OCI-LY7 (cell line): ENCODE results near the gene HNRNPU. TPM values are rescaled to one million over a fixed set of nuclear protein-coding genes. Genes with fewer than 3 reads are reported as not detected.

Experiments used
- BruUV-seq: library from RNA; stranded (reverse); fragments of 400-500 nt; replicated peaks from 2 replicates; lab custom pipeline; 2021; lab: Mats Ljungman, UMichigan
- CTCF ChIA-PET: fragments of 300-600 bp; sonication (Branson Sonifier 250); formaldehyde crosslinking; loops from one replicate; lab custom pipeline; 2022; ENCODE audit warnings: antibody characterized with exemption; ENCODE audit not compliant: unreplicated experiment; lab: Charles Lee
- POLR2A ChIA-PET: fragments of 300-600 bp; sonication (Branson Sonifier 250); formaldehyde crosslinking; loops from one replicate; lab custom pipeline; 2022; ENCODE audit warnings: antibody characterized with exemption; lab: Charles Lee
- DNase-seq: peaks from one replicate; pipeline ENCODE4 v3.0.0-alpha.2; 2015; ENCODE audit warnings: low spot score
- H2AFZ ChIP-seq: fragments of 200-600 bp; sonication (generic), shearing (Covaris generic); 2 replicates; pipeline ENCODE4 v1.6.1; 2014; ENCODE audit warnings: mild to moderate bottlenecking, antibody characterized with exemption, low read length, moderate library complexity
- H3K27ac ChIP-seq: fragments of 200-600 bp; sonication (generic); 2 replicates; pipeline ENCODE4 v1.5.1; 2014; ENCODE audit warnings: mixed run types, low read depth, mild to moderate bottlenecking, moderate library complexity, low read length, inconsistent platforms; ENCODE audit not compliant: poor library complexity, severe bottlenecking
- H3K36me3 ChIP-seq: fragments of 200-600 bp; sonication (generic); 2 replicates; pipeline ENCODE4 v1.6.1; 2014; ENCODE audit warnings: mild to moderate bottlenecking, antibody characterized with exemption, low read length, moderate library complexity, mixed read lengths; ENCODE audit not compliant: insufficient read depth
- H3K4me1 ChIP-seq: fragments of 200-600 bp; sonication (generic); 2 replicates; pipeline ENCODE4 v1.5.1; 2014; ENCODE audit warnings: mild to moderate bottlenecking, low read length; ENCODE audit not compliant: insufficient read depth, poor library complexity, severe bottlenecking
- H3K4me2 ChIP-seq: fragments of 200-600 bp; sonication (generic); 2 replicates; pipeline ENCODE4 v1.6.1; 2014; ENCODE audit warnings: mild to moderate bottlenecking, low read length
- H3K4me3 ChIP-seq: fragments of 200-600 bp; sonication (generic); 2 replicates; pipeline ENCODE4 v1.5.1; 2014; ENCODE audit warnings: mild to moderate bottlenecking, low read depth, low read length; ENCODE audit not compliant: poor library complexity, severe bottlenecking
- H3K79me2 ChIP-seq: fragments of 200-600 bp; sonication (generic); 2 replicates; pipeline ENCODE4 v1.6.1; 2016; ENCODE audit warnings: low read depth, mild to moderate bottlenecking, low read length, moderate library complexity, mixed read lengths; ENCODE audit not compliant: insufficient read depth
- H3K9me2 ChIP-seq: fragments of 200-600 bp; sonication (generic); 2 replicates; pipeline ENCODE4 v1.6.1; 2016; ENCODE audit warnings: mild to moderate bottlenecking, low read length, mixed read lengths; ENCODE audit not compliant: insufficient read depth
- H3K9me3 ChIP-seq: fragments of 200-600 bp; sonication (generic); 2 replicates; pipeline ENCODE4 v1.6.1; 2014; ENCODE audit warnings: mild to moderate bottlenecking, mixed run types, low read length, mixed read lengths
- H4K20me1 ChIP-seq: fragments of 200-600 bp; sonication (generic); 2 replicates; pipeline ENCODE4 v1.6.1; 2014; ENCODE audit warnings: mild to moderate bottlenecking, antibody characterized with exemption, low read length, moderate library complexity, mixed read lengths; ENCODE audit not compliant: insufficient read depth
- CTCF ChIP-seq: fragments of 200-600 bp; sonication (generic); conservative IDR thresholded peaks from 2 replicates; pipeline ENCODE4 v1.5.1; 2014; ENCODE audit warnings: mild to moderate bottlenecking, antibody characterized with exemption, low read length, moderate library complexity, mixed read lengths
- EZH2phosphoT487 ChIP-seq: fragments of 200-600 bp; sonication (generic); IDR thresholded peaks from 2 replicates; pipeline ENCODE4 v1.6.1; 2018; ENCODE audit warnings: low read depth, borderline replicate concordance, mild to moderate bottlenecking, mixed run types, antibody characterized with exemption, low read length, moderate library complexity, mixed read lengths
- intact Hi-C: fragments of 100-400 bp; cut with micrococcal nuclease; formaldehyde crosslinking; loops from one replicate; pipeline ENCODE4 v1.10.0; 2022; ENCODE audit not compliant: unreplicated experiment
- total RNA-seq, 2 experiments: library from RNA; depleted of rRNA in 1 of 2; stranded (reverse); fragments of >200 nt in 1 of 2; shearing (Covaris generic) in 1 of 2; gene quantifications; 2 replicates each; pipeline ENCODE4 v1.2.3, GENCODE V29; 2014 to 2022

HNRNPU gene
- total RNA-seq, 2 experiments from 2014 or later, result 426 to 650 TPM

GRCh38 chr1:244841273-244841927 lies 22.9 kb downstream of the HNRNPU start:
- ChIA-PET POLR2A (interaction anchor here (0.7 to 2.8 kb wide), 5 partner anchors 9 to 201 kb away, joined by 3 to 10 read pairs (median 4); no protein-coding TSS in a partner anchor), CTCF (no interaction called here)
- Histone ChIP-seq H3K9me2 (no peaks in the 10 kb centered on the region), H3K9me3 (no peaks in the 10 kb centered on the region), H3K4me3 (no peak overlapping the region), H3K27ac (no peak overlapping the region), H3K36me3 (peaks cover 99% of the 10 kb centered on the region), H3K4me1 (peaks cover 44% of the 10 kb centered on the region), H3K79me2 (peaks cover 80% of the 10 kb centered on the region), H4K20me1 (peaks cover 21% of the 10 kb centered on the region; the same call in 1 of the 2 replicates), H2AFZ (no peak overlapping the region), H3K4me2 (no peak overlapping the region)
- TF ChIP-seq EZH2phosphoT487 (no peak), CTCF (no peak)
- DNase-seq, result no peak
- BruUV-seq, result no TSS peak
- intact Hi-C loops, result no loop called here

DNA sequence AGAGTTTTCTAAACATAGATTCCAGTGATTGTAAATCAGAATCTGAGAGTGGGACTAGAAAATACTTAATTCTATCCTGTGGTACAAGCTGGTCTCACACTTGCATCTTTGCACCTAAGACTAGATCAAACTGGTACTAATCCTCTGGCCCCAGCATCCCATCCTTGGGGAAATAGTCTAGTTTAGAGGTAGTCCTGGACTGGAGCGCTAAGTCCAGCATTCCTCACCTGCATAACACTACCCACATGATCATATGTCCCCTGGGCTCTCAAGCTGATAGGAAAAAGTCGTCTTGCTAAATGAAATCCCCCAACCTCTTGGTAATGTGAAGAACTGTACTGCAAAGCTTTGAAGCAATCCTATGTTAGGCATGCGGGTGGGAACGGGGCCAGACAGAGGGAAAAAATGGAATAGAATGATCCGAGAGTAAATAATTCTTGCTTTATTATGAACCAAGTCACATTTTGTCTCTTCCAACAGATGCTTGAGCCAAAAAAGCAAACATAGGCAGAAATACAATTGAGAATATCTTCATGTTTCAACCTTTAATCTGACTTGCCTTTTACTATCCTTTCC lies 24.0 kb downstream of the HNRNPU start:
- DNase-seq, result no peak
- Histone ChIP-seq H3K36me3 (peaks cover 96% of the 10 kb centered on the region), H3K4me1 (peaks cover 44% of the 10 kb centered on the region), H3K4me3 (no peak overlapping the region), H3K79me2 (peaks cover 88% of the 10 kb centered on the region), H3K9me3 (no peaks in the 10 kb centered on the region), H2AFZ (no peak overlapping the region), H3K27ac (peak overlapping the region; percentile 19), H3K4me2 (peak overlapping the region; percentile 31; the same call in 1 of the 2 replicates), H4K20me1 (peaks cover 21% of the 10 kb centered on the region; the same call in 1 of the 2 replicates), H3K9me2 (no peaks in the 10 kb centered on the region)
- ChIA-PET POLR2A (interaction anchor here (0.5 to 2.8 kb wide), 7 partner anchors 10 to 887 kb away, joined by 3 to 11 read pairs (median 5); no protein-coding TSS in a partner anchor), CTCF (no interaction called here)
- BruUV-seq, result no TSS peak
- TF ChIP-seq EZH2phosphoT487, result no peak
- no peak for TF ChIP-seq CTCF
- intact Hi-C loops, result no loop called here

GRCh38 chr1:244839656-244840055 lies 24.7 kb downstream of the HNRNPU start:
- Histone ChIP-seq H3K4me1 (peaks cover 44% of the 10 kb centered on the region), H3K9me2 (no peaks in the 10 kb centered on the region), H3K4me2 (peak overlapping the region; percentile 31), H3K9me3 (no peaks in the 10 kb centered on the region), H2AFZ (no peak overlapping the region), H3K36me3 (peaks cover 89% of the 10 kb centered on the region), H3K79me2 (peaks cover 84% of the 10 kb centered on the region), H3K4me3 (peak overlapping the region; percentile 5), H4K20me1 (peaks cover 21% of the 10 kb centered on the region; the same call in 1 of the 2 replicates), H3K27ac (peak overlapping the region; percentile 19)
- DNase-seq, result no peak
- ChIA-PET POLR2A (interaction anchor here (0.5 to 2.8 kb wide), 8 partner anchors 11 to 887 kb away, joined by 3 to 11 read pairs (median 6); no protein-coding TSS in a partner anchor), CTCF (no interaction called here)
- BruUV-seq, result no TSS peak
- no peak for TF ChIP-seq CTCF
- TF ChIP-seq EZH2phosphoT487, result no peak
- intact Hi-C loops, result loop anchor here (10.0 kb wide), 1 partner anchor 965 kb away; no protein-coding TSS in a partner anchor
